Nephron progenitor cell (in vitro differentiated cells): ENCODE measurements around the gene FBXL13.
A peak's percentile ranks its signal among the peaks of the same experiment; 100 is the strongest.
"Not testable (repeated sequence)": the region's sequence is repeated elsewhere in the genome, so short reads cannot be mapped to it uniquely, and the experiment has no call there.

Source experiments
- DNase-seq: peaks from one replicate; pipeline ENCODE4 v3.0.0; 2021
- H3K27ac Mint-ChIP-seq: 2 replicates; pipeline ENCODE4 v1.8.0; 2021; ENCODE audit warnings: mild to moderate bottlenecking, moderate library complexity, mixed read lengths
- H3K27me3 Mint-ChIP-seq: 2 replicates; pipeline ENCODE4 v1.8.0; 2021; ENCODE audit warnings: mild to moderate bottlenecking, low read depth, mixed read lengths; ENCODE audit not compliant: poor library complexity
- H3K36me3 Mint-ChIP-seq: 2 replicates; pipeline ENCODE4 v1.8.0; 2021; ENCODE audit warnings: low read depth, mixed read lengths
- H3K4me1 Mint-ChIP-seq: 2 replicates; pipeline ENCODE4 v1.8.0; 2021; ENCODE audit warnings: mixed read lengths
- H3K4me3 Mint-ChIP-seq: 2 replicates; pipeline ENCODE4 v1.8.0; 2021; ENCODE audit warnings: mild to moderate bottlenecking, moderate library complexity, mixed read lengths
- H3K9me3 Mint-ChIP-seq: 2 replicates; pipeline ENCODE4 v1.8.0; 2021; ENCODE audit warnings: mild to moderate bottlenecking, moderate library complexity, mixed read lengths
- CTCF ChIP-seq: fragments of 200-600 bp; sonication (generic); IDR thresholded peaks from 2 replicates; pipeline ENCODE4 v1.5.0; 2021; ENCODE audit warnings: antibody characterized with exemption

FBXL13 gene

GRCh38 chr7:103117465-103117864 is 42.9 kb upstream of the FBXL13 start:
- Mint-ChIP-seq H3K27me3 (no peaks in the 10 kb centered on the region), H3K4me1 (no peaks in the 10 kb centered on the region), H3K27ac (no peak overlapping the region), H3K4me3 (no peak overlapping the region), H3K9me3 (peaks cover 3% of the 10 kb centered on the region), H3K36me3 (peaks cover 42% of the 10 kb centered on the region)
- no peak for TF ChIP-seq CTCF
- no peak for DNase-seq

- Mint-ChIP-seq H3K9me3 (peaks cover 5% of the 10 kb centered on the region), H3K27ac (no peak overlapping the region)
- TF ChIP-seq CTCF, result no peak
Observed at GRCh38 chr7:103116991-103117390, 42.4 kb upstream of the FBXL13 start.

GRCh38 chr7:103116511-103116910 is 41.9 kb upstream of the FBXL13 start:
- Mint-ChIP-seq H3K9me3 (peaks cover 10% of the 10 kb centered on the region), H3K4me1 (no peaks in the 10 kb centered on the region), H3K27me3 (no peaks in the 10 kb centered on the region), H3K4me3 (no peak overlapping the region), H3K27ac (no peak overlapping the region), H3K36me3 (peaks cover 43% of the 10 kb centered on the region)
- DNase-seq, result no peak
- no peak for TF ChIP-seq CTCF

More at GRCh38 chr7:103116991-103117390, 42.4 kb upstream of the FBXL13 start:
- Mint-ChIP-seq H3K36me3 (peaks cover 43% of the 10 kb centered on the region), H3K4me3 (no peak overlapping the region), H3K27me3 (no peaks in the 10 kb centered on the region), H3K4me1 (no peaks in the 10 kb centered on the region)
- no peak for DNase-seq

GRCh38 chr7:103115771-103116170 is 41.2 kb upstream of the FBXL13 start:
- no peak for DNase-seq
- Mint-ChIP-seq H3K27ac (peak overlapping the region; percentile 87), H3K36me3 (peaks cover 43% of the 10 kb centered on the region), H3K27me3 (no peaks in the 10 kb centered on the region), H3K4me3 (no peak overlapping the region), H3K9me3 (peaks cover 18% of the 10 kb centered on the region), H3K4me1 (no peaks in the 10 kb centered on the region)
- no peak for TF ChIP-seq CTCF

- Mint-ChIP-seq H3K27ac (peak overlapping the region; percentile 3), H3K9me3 (peaks cover 29% of the 10 kb centered on the region), H3K36me3 (peaks cover 47% of the 10 kb centered on the region), H3K4me1 (no peaks in the 10 kb centered on the region), H3K4me3 (no peak overlapping the region), H3K27me3 (no peaks in the 10 kb centered on the region)
- no peak for DNase-seq
- TF ChIP-seq CTCF, result no peak
Observed at GRCh38 chr7:103114576-103115008, 40.0 kb upstream of the FBXL13 start.

GRCh38 chr7:103113164-103113563 is 38.6 kb upstream of the FBXL13 start:
- Mint-ChIP-seq H3K9me3 (peaks cover 35% of the 10 kb centered on the region), H3K36me3 (peaks cover 55% of the 10 kb centered on the region), H3K4me1 (no peaks in the 10 kb centered on the region), H3K27ac (peak overlapping the region; percentile 16), H3K4me3 (no peak overlapping the region), H3K27me3 (no peaks in the 10 kb centered on the region)
- no peak for DNase-seq
- TF ChIP-seq CTCF, result no peak

- peaks cover 30% of the 10 kb centered on the region for H3K4me1 Mint-ChIP-seq
Observed at GRCh38 chr7:103106703-103107070, 32.1 kb upstream of the FBXL13 start.

More at GRCh38 chr7:103106703-103107070, 32.1 kb upstream of the FBXL13 start:
- peak overlapping the region; percentile 41 for H3K4me3 Mint-ChIP-seq
- H3K27me3 Mint-ChIP-seq, DNase-seq: not testable (repeated sequence)
- peaks cover 74% of the 10 kb centered on the region for H3K36me3 Mint-ChIP-seq
- peak overlapping the region; percentile 52 for H3K27ac Mint-ChIP-seq
- peaks cover 30% of the 10 kb centered on the region for H3K9me3 Mint-ChIP-seq
